H1 (cell line): Measurements from ENCODE around the gene SMARCA2. TPM values are rescaled to one million over a fixed set of nuclear protein-coding genes. Genes with fewer than 3 reads are reported as not detected.

Source experiments
- CTCF ChIA-PET: fragments of 300-600 bp; sonication (Branson Sonifier 250); formaldehyde crosslinking; loops from one replicate; lab custom pipeline; 2021; ENCODE audit not compliant: partially characterized antibody; lab: Charles Lee
- POLR2A ChIA-PET: fragments of 300-600 bp; sonication (Branson Sonifier 250); formaldehyde crosslinking; loops from one replicate; lab custom pipeline; 2021; ENCODE audit warnings: inconsistent platforms; ENCODE audit not compliant: partially characterized antibody; lab: Charles Lee
- DNase-seq, 2 experiments: peaks; one replicate each; pipeline versions ENCODE4 v3.0.0 to v3.0.0-alpha.2; 2010 to 2022; ENCODE audit warnings: low spot score in 2 of 2, low read depth in 1 of 2, mixed read lengths in 1 of 2
- FAIRE-seq: peaks from 2 replicates; lab custom pipeline; 2011; peaks lifted over from hg19 to GRCh38; lab: Jason Lieb, UNC
- H2AFZ ChIP-seq: 2 replicates; pipeline ENCODE4 v1.8.1; 2012; ENCODE audit warnings: low read length, inconsistent platforms
- H2AK5ac ChIP-seq: 2 replicates; pipeline ENCODE4 v1.6.1; 2013; ENCODE audit warnings: low read depth, low read length
- H2BK120ac ChIP-seq: replicated peaks from 2 replicates; pipeline ENCODE3; 2013; ENCODE audit warnings: low read depth, low read length, inconsistent platforms
- H2BK12ac ChIP-seq: 2 replicates; pipeline ENCODE4 v1.6.1; 2013; ENCODE audit warnings: low read depth, low read length
- H2BK15ac ChIP-seq: 2 replicates; pipeline ENCODE4 v1.6.1; 2013; ENCODE audit warnings: low read length
- H2BK20ac ChIP-seq: 2 replicates; pipeline ENCODE4 v1.6.1; 2013; ENCODE audit warnings: low read length
- H2BK5ac ChIP-seq: 2 replicates; pipeline ENCODE4 v1.6.1; 2013; ENCODE audit warnings: low read depth, low read length
- H3K14ac ChIP-seq: 2 replicates; pipeline ENCODE4 v1.6.1; 2013; ENCODE audit warnings: inconsistent platforms; ENCODE audit not compliant: insufficient read length
- H3K18ac ChIP-seq: 2 replicates; pipeline ENCODE4 v1.6.1; 2013; ENCODE audit warnings: low read length; ENCODE audit errors: extremely low read depth
- H3K23ac ChIP-seq: 2 replicates; pipeline ENCODE4 v1.6.1; 2013; ENCODE audit warnings: inconsistent platforms; ENCODE audit not compliant: insufficient read length
- H3K23me2 ChIP-seq: 2 replicates; pipeline ENCODE4 v1.6.1; 2013; ENCODE audit warnings: low read depth, low read length
- H3K27ac ChIP-seq: 2 replicates; pipeline ENCODE4 v1.6.1; 2011; ENCODE audit warnings: low read depth, low read length, inconsistent platforms
- H3K27me3 ChIP-seq, 4 experiments: replicated peaks in 1 of 4; 1 replicate in 1 of 4; 2 replicates in 3 of 4; pipeline versions ENCODE4 v1.6.1 to v1.8.1; 2011 to 2013; ENCODE audit warnings: low read length in 3 of 4, mild to moderate bottlenecking in 3 of 4, inconsistent platforms in 2 of 4, mixed read lengths in 2 of 4, moderate library complexity in 1 of 4; ENCODE audit not compliant: control insufficient read depth in 3 of 4, insufficient read depth in 3 of 4; ENCODE audit errors: extremely low read depth in 1 of 4
- H3K36me3 ChIP-seq, 4 experiments: 2 replicates each; pipeline versions ENCODE4 v1.6.1 to v1.8.1; 2011 to 2013; ENCODE audit warnings: mild to moderate bottlenecking in 4 of 4, low read length in 3 of 4, moderate library complexity in 2 of 4, control low read depth in 1 of 4, inconsistent platforms in 1 of 4; ENCODE audit not compliant: insufficient read depth in 4 of 4, control insufficient read depth in 2 of 4
- H3K4ac ChIP-seq: replicated peaks from 2 replicates; pipeline ENCODE3; 2013; ENCODE audit warnings: low read length, low read depth, mixed read lengths, inconsistent platforms; ENCODE audit not compliant: insufficient read length
- H3K4me1 ChIP-seq, 4 experiments: replicated peaks in 1 of 4; 1 replicate in 1 of 4; 2 replicates in 3 of 4; pipeline versions ENCODE4 v1.6.1 to v1.8.1; 2011 to 2013; ENCODE audit warnings: low read length in 3 of 4, inconsistent platforms in 2 of 4, mixed read lengths in 1 of 4; ENCODE audit not compliant: insufficient read depth in 4 of 4, control insufficient read depth in 3 of 4
- H3K4me2 ChIP-seq, 2 experiments: 2 replicates each; pipeline versions ENCODE4 v1.6.1 to v1.8.1; 2011 to 2013; ENCODE audit warnings: low read depth in 2 of 2, low read length in 2 of 2, control low read depth in 1 of 2, inconsistent platforms in 1 of 2, mild to moderate bottlenecking in 1 of 2; ENCODE audit not compliant: insufficient read depth in 1 of 2
- H3K4me3 ChIP-seq, 4 experiments: fragments of 200-600, 300-600 bp in 1 of 4; sonication (generic), shearing (Covaris generic), sonication (Bioruptor Twin) in 1 of 4; 2 replicates each; pipeline versions ENCODE4 v1.5.1 to v1.8.1; 2011 to 2016; ENCODE audit warnings: low read length in 4 of 4, low read depth in 3 of 4, control low read depth in 2 of 4, inconsistent platforms in 2 of 4, mild to moderate bottlenecking in 2 of 4, mixed read lengths in 1 of 4, moderate library complexity in 1 of 4; ENCODE audit not compliant: insufficient read depth in 2 of 4; ENCODE audit errors: extremely low read depth in 1 of 4
- H3K56ac ChIP-seq: replicated peaks from 2 replicates; pipeline ENCODE3; 2013; ENCODE audit warnings: low read depth, mild to moderate bottlenecking, mixed read lengths, low read length, inconsistent platforms; ENCODE audit not compliant: insufficient read length
- H3K79me1 ChIP-seq: 2 replicates; pipeline ENCODE4 v1.6.1; 2013; ENCODE audit warnings: low read depth, low read length, control low read depth
- H3K79me2 ChIP-seq, 2 experiments: 2 replicates each; pipeline versions ENCODE4 v1.6.1 to v1.8.1; 2012 to 2013; ENCODE audit warnings: low read length in 2 of 2, mild to moderate bottlenecking in 2 of 2, inconsistent platforms in 1 of 2; ENCODE audit not compliant: insufficient read depth in 2 of 2, control insufficient read depth in 1 of 2
- H3K9ac ChIP-seq, 4 experiments: replicated peaks in 1 of 4; 1 replicate in 1 of 4; 2 replicates in 3 of 4; pipeline versions ENCODE4 v1.6.1 to v1.8.1; 2011 to 2013; ENCODE audit warnings: low read depth in 3 of 4, low read length in 3 of 4, control low read depth in 2 of 4, mild to moderate bottlenecking in 2 of 4, moderate library complexity in 2 of 4, inconsistent platforms in 1 of 4; ENCODE audit errors: extremely low read depth in 1 of 4
- H3K9me3 ChIP-seq, 2 experiments: 2 replicates each; pipeline versions ENCODE4 v1.6.1 to v1.8.1; 2012 to 2013; ENCODE audit warnings: mild to moderate bottlenecking in 2 of 2, moderate library complexity in 2 of 2, control low read depth in 1 of 2, inconsistent platforms in 1 of 2, low read depth in 1 of 2, low read length in 1 of 2, mixed read lengths in 1 of 2; ENCODE audit not compliant: insufficient read depth in 2 of 2
- H4K20me1 ChIP-seq, 2 experiments: replicated peaks in 1 of 2; 2 replicates each; pipeline versions ENCODE3 to v1.8.1; 2011 to 2013; ENCODE audit warnings: inconsistent platforms in 2 of 2, low read length in 2 of 2, mild to moderate bottlenecking in 1 of 2; ENCODE audit not compliant: insufficient read depth in 2 of 2, control insufficient read depth in 1 of 2
- H4K5ac ChIP-seq: 2 replicates; pipeline ENCODE4 v1.6.1; 2013; ENCODE audit warnings: low read length, low read depth, mixed read lengths, inconsistent platforms; ENCODE audit not compliant: insufficient read length
- H4K8ac ChIP-seq: 2 replicates; pipeline ENCODE4 v1.8.0; 2013; ENCODE audit warnings: mild to moderate bottlenecking, moderate library complexity, low read length, inconsistent platforms; ENCODE audit not compliant: insufficient read depth; ENCODE audit errors: extremely low read depth
- H4K91ac ChIP-seq: replicated peaks from 2 replicates; pipeline ENCODE3; 2013; ENCODE audit warnings: low read length, mixed read lengths, inconsistent platforms; ENCODE audit not compliant: insufficient read length
- CEBPB ChIP-seq: IDR thresholded peaks from 2 replicates; pipeline ENCODE4 v1.6.1; 2012; ENCODE audit warnings: low read depth, low read length
- HDAC6 ChIP-seq: IDR thresholded peaks from one replicate; pipeline ENCODE4 v1.7.1; 2012; ENCODE audit warnings: low read depth, mild to moderate bottlenecking, inconsistent platforms, low read length, moderate library complexity
- POLR2A ChIP-seq, 2 experiments: IDR thresholded peaks; 1 replicate in 1 of 2; 2 replicates in 1 of 2; pipeline ENCODE4 v1.6.1; 2011; ENCODE audit warnings: low read depth in 2 of 2, low read length in 2 of 2, mild to moderate bottlenecking in 2 of 2; ENCODE audit errors: control extremely low read depth in 1 of 2
- POLR2AphosphoS5 ChIP-seq: IDR thresholded peaks from 2 replicates; pipeline ENCODE4 v1.6.1; 2011; ENCODE audit warnings: low read depth, low read length
- RFX5 ChIP-seq: IDR thresholded peaks from 2 replicates; pipeline ENCODE4 v1.6.1; 2011; ENCODE audit warnings: low read depth, low read length, improper control_type of control experiment, borderline replicate concordance
- WGBS, 2 experiments: shearing (Covaris generic) in 1 of 2; methylation state at CpG; one replicate each; pipeline versions ENCODE4 v1.1.6 to v1.1.7; 2013 to 2015; ENCODE audit warnings: low lambda C conversion rate in 2 of 2, mixed read lengths in 2 of 2, inconsistent platforms in 1 of 2, low coverage in 1 of 2, missing lambda C conversion rate in 1 of 2; ENCODE audit not compliant: insufficient replicate concordance in 2 of 2, insufficient coverage in 1 of 2, insufficient read length in 1 of 2; ENCODE audit errors: extremely low coverage in 1 of 2, missing lambda C conversion rate in 1 of 2; 5-methylcytosine and 5-hydroxymethylcytosine counted together
- polyA plus RNA-seq, 7 experiments: library from polyadenylated mRNA; depleted of rRNA in 3 of 7; stranded (reverse) in 5 of 7; unstranded in 2 of 7; fragments of >200 nt in 5 of 7; fragments of 200-250 nt in 2 of 7; gene quantifications; 1 replicate in 5 of 7; 2 replicates in 1 of 7; 4 replicates in 1 of 7; pipeline versions ENCODE4 v1.2.1 to v1.2.3, GENCODE V29; 2011 to 2013; ENCODE audit warnings: missing spikeins in 2 of 7, mixed read lengths in 2 of 7
- total RNA-seq: library from RNA; stranded (reverse); fragmentation: NEBNext Ultra II Directional; extraction: Animal tissue kit (Norgen Biotek cat#: 25700); gene quantifications from 2 replicates; pipeline ENCODE4 v1.2.1, GENCODE V29; 2021
- TF ChIP-seq, protein P1 (sequence below): IDR thresholded peaks from 2 replicates; pipeline ENCODE4 v1.6.1; 2012; ENCODE audit warnings: inconsistent platforms

The SMARCA2 gene
- total and polyA plus RNA-seq, 2 of the 8 experiments (the other 6 are each of a cell fraction or from before 2014, with no cell fraction given), result 6.3 to 21.7 TPM

GRCh38 chr9:2082772-2083171 is 67.6 kb downstream of the SMARCA2 start:
- Histone ChIP-seq H4K8ac (no peak overlapping the region), H2BK120ac (no peak overlapping the region), H3K4me2 (no peak overlapping the region), H3K9me3 (no peaks in the 10 kb centered on the region), H4K20me1 (no peaks in the 10 kb centered on the region), H3K18ac (no peak overlapping the region), H3K14ac (no peak overlapping the region), H3K23ac (no peak overlapping the region), H2BK5ac (no peak overlapping the region), H4K5ac (no peak overlapping the region), H2BK12ac (no peak overlapping the region), H3K4ac (no peak overlapping the region), H3K36me3 (no peaks in the 10 kb centered on the region), H2BK20ac (no peak overlapping the region), H3K56ac (no peak overlapping the region), H2BK15ac (no peak overlapping the region), H2AFZ (no peak overlapping the region), H3K23me2 (no peaks in the 10 kb centered on the region; the same call in 1 of the 2 replicates), H2AK5ac (no peak overlapping the region), H3K27me3 (no peaks in the 10 kb centered on the region), H4K91ac (no peak overlapping the region), H3K4me3 (no peak overlapping the region), H3K4me1 (no peaks in the 10 kb centered on the region), H3K79me1 (no peaks in the 10 kb centered on the region), H3K27ac (no peak overlapping the region), H3K9ac (no peak overlapping the region), H3K79me2 (no peaks in the 10 kb centered on the region)
- POLR2A ChIA-PET, result no interaction called here
- DNase-seq (no peak), FAIRE-seq (no peak)
- 78% methylated on average over 2 of the region's 2 CpGs; no CpG with 5 or more reads in 1 of the 2 experiments for WGBS, 2 experiments
- CTCF ChIA-PET, result no interaction called here
- TF ChIP-seq HDAC6 (no peak), RFX5 (no peak), POLR2AphosphoS5 (no peak), POLR2A (IDR thresholded peaks at IDR 0.05; ENCODE audit: control extremely low read depth in 1 of 2, low read depth in 2 of 2, low read length in 2 of 2) (no peak), CEBPB (no peak)
- TF ChIP-seq, protein P1, sequence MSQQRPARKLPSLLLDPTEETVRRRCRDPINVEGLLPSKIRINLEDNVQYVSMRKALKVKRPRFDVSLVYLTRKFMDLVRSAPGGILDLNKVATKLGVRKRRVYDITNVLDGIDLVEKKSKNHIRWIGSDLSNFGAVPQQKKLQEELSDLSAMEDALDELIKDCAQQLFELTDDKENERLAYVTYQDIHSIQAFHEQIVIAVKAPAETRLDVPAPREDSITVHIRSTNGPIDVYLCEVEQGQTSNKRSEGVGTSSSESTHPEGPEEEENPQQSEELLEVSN, result no peak
